Esophagus muscularis mucosa (tissue), 4 donors: ENCODE data around the gene NTN5. TPM values are rescaled to one million over a fixed set of nuclear protein-coding genes. Genes with fewer than 3 reads are reported as not detected.

Source experiments
- DNase-seq: peaks from one replicate; pipeline ENCODE4 v3.0.0-alpha.2; 2017; ENCODE audit errors: extremely low spot score
- H3K27ac ChIP-seq, 4 donors: fragments of 200-600 bp; sonication (generic); replicated peaks in 1 of 4; 1 replicate in 3 of 4; 2 replicates in 1 of 4; pipeline ENCODE4 v1.5.1; 2016 to 2019; ENCODE audit warnings: mild to moderate bottlenecking in 1 of 4
- H3K27me3 ChIP-seq, 4 donors: fragments of 200-600 bp; sonication (generic); one replicate each; pipeline versions ENCODE4 v1.5.1 to v1.6.0; 2016 to 2019
- H3K36me3 ChIP-seq, 4 donors: fragments of 200-600 bp; sonication (generic); one replicate each; pipeline ENCODE4 v1.5.1; 2016 to 2019
- H3K4me1 ChIP-seq, 4 donors: fragments of 200-600 bp; sonication (generic); one replicate each; pipeline ENCODE4 v1.5.1; 2016 to 2019
- H3K4me3 ChIP-seq, 4 donors: fragments of 200-600 bp; sonication (generic); 1 replicate in 2 of 4; 2 replicates in 2 of 4; pipeline ENCODE4 v1.5.1; 2016 to 2019; ENCODE audit warnings: mild to moderate bottlenecking in 4 of 4, moderate library complexity in 1 of 4
- H3K9me3 ChIP-seq, 4 donors: fragments of 200-600 bp; sonication (generic); 1 replicate in 3 of 4; 2 replicates in 1 of 4; pipeline ENCODE4 v1.5.1; 2016 to 2019
- CTCF ChIP-seq, 3 experiments: fragments of 200-600 bp in 2 of 3; fragments of 450-650 bp in 1 of 3; sonication (generic) in 2 of 3; IDR thresholded peaks; one replicate each; pipeline ENCODE4 v1.5.1; 2017 to 2019; ENCODE audit warnings: antibody characterized with exemption in 3 of 3, mild to moderate bottlenecking in 2 of 3, moderate library complexity in 1 of 3
- EP300 ChIP-seq: sonication (generic); formaldehyde crosslinking; IDR thresholded peaks from one replicate; pipeline ENCODE4 v1.6.1; 2017; ENCODE audit warnings: antibody characterized with exemption
- POLR2A ChIP-seq: fragments of 450-650 bp; IDR thresholded peaks from one replicate; pipeline ENCODE4 v1.6.1; 2017; ENCODE audit warnings: antibody characterized with exemption, moderate library complexity, mild to moderate bottlenecking, low read depth
- POLR2AphosphoS5 ChIP-seq, 2 donors: sonication (generic); formaldehyde crosslinking; IDR thresholded peaks; one replicate each; pipeline ENCODE4 v1.6.1; 2017; ENCODE audit warnings: antibody characterized with exemption in 2 of 2
- WGBS: methylation state at CpG from one replicate; pipeline ENCODE4 v1.1.5; 2018; 5-methylcytosine and 5-hydroxymethylcytosine counted together
- intact Hi-C: fragments of 100-400 bp; cut with DNase I; formaldehyde crosslinking; loops from one replicate; pipeline ENCODE4 v1.15.1; 2023
- total RNA-seq, 4 donors: library from RNA; depleted of rRNA; stranded (reverse); fragments of >200 nt; gene quantifications; one replicate each; pipeline versions ENCODE4 v1.1.0 to v1.2.1, GENCODE V29; 2016

The NTN5 gene
- total RNA-seq, 4 donors from 2014 or later, result under 0.01 to 0.34 (median 0.17) TPM; not detected in 1

GRCh38 chr19:48654299-48655059 lies 18.3 kb downstream of the NTN5 start:
- no peak for DNase-seq
- Histone ChIP-seq H3K4me3 (no peak overlapping the region), H3K9me3 (no peaks in the 10 kb centered on the region), H3K36me3 (no peaks in the 10 kb centered on the region), H3K4me1 (no peaks in the 10 kb centered on the region), H3K27ac (no peak overlapping the region), H3K27me3 (no peaks in the 10 kb centered on the region)
- TF ChIP-seq EP300 (no peak), POLR2AphosphoS5 (IDR thresholded peaks at IDR 0.05) (no peak), POLR2A (no peak), CTCF (IDR thresholded peaks at IDR 0.05) (no peak)
- WGBS, result 45% methylated on average over 7 of the region's 11 CpGs
- intact Hi-C loops, result no loop called here

GRCh38 chr19:48651683-48652048 lies 21.2 kb downstream of the NTN5 start:
- no peak for DNase-seq
- Histone ChIP-seq H3K4me3 (no peak overlapping the region), H3K4me1 (peaks cover 0 to 3% (median under 1%) of the 10 kb centered on the region in 4 donors), H3K27me3 (no peaks in the 10 kb centered on the region), H3K27ac (no peak overlapping the region), H3K36me3 (no peaks in the 10 kb centered on the region), H3K9me3 (no peaks in the 10 kb centered on the region)
- intact Hi-C loops, result no loop called here
- WGBS, result 92% methylated on average over 2 of the region's 5 CpGs
- TF ChIP-seq POLR2A, result no peak
- no peak for TF ChIP-seq CTCF (IDR thresholded peaks at IDR 0.05)
- TF ChIP-seq POLR2AphosphoS5 (IDR thresholded peaks at IDR 0.05), result no peak
- no peak for TF ChIP-seq EP300

GRCh38 chr19:48650974-48651682 lies 21.7 kb downstream of the NTN5 start:
- no peak overlapping the region for H3K4me3 ChIP-seq
- intact Hi-C loops, result no loop called here
- H3K9me3 ChIP-seq, result no peaks in the 10 kb centered on the region
- DNase-seq, result no peak
- 90% methylated on average over 12 of the region's 12 CpGs for WGBS
- H3K27me3 ChIP-seq, result no peaks in the 10 kb centered on the region
- no peak overlapping the region for H3K27ac ChIP-seq
- no peak for TF ChIP-seq CTCF (IDR thresholded peaks at IDR 0.05)
- TF ChIP-seq POLR2AphosphoS5 (IDR thresholded peaks at IDR 0.05), result no peak
- no peak for TF ChIP-seq EP300
- no peak for TF ChIP-seq POLR2A
- peaks cover under 1 to 8% (median 5%) of the 10 kb centered on the region in 4 donors for H3K4me1 ChIP-seq
- no peaks in the 10 kb centered on the region for H3K36me3 ChIP-seq

GRCh38 chr19:48648134-48648533 lies 24.7 kb downstream of the NTN5 start:
- TF ChIP-seq EP300 (no peak), POLR2A (no peak), CTCF (IDR thresholded peaks at IDR 0.05) (no peak), POLR2AphosphoS5 (IDR thresholded peaks at IDR 0.05) (no peak)
- peaks cover 17 to 29% (median 26%) of the 10 kb centered on the region in 4 donors for H3K4me1 ChIP-seq
- no peak for DNase-seq
- 72% methylated on average over 2 of the region's 2 CpGs for WGBS
- H3K4me3 ChIP-seq, result no peak overlapping the region
- no peaks in the 10 kb centered on the region for H3K9me3 ChIP-seq
- H3K27ac ChIP-seq, result no peak overlapping the region
- intact Hi-C loops, result loop anchor here (10.0 kb wide), 2 partner anchors 147 to 197 kb away; no protein-coding TSS in a partner anchor
- no peaks in the 10 kb centered on the region for H3K27me3 ChIP-seq
- H3K36me3 ChIP-seq, result no peaks in the 10 kb centered on the region
